ENCODE data around the gene NCOR2. TPM values are rescaled to one million over a fixed set of nuclear protein-coding genes. Genes with fewer than 3 reads are reported as not detected.
A peak's percentile ranks its signal among the peaks of the same experiment; 100 is the strongest.

The NCOR2 gene
- polyA plus RNA-seq, 4 donors, result 47.1 to 116 (median 86.8) TPM

DNA sequence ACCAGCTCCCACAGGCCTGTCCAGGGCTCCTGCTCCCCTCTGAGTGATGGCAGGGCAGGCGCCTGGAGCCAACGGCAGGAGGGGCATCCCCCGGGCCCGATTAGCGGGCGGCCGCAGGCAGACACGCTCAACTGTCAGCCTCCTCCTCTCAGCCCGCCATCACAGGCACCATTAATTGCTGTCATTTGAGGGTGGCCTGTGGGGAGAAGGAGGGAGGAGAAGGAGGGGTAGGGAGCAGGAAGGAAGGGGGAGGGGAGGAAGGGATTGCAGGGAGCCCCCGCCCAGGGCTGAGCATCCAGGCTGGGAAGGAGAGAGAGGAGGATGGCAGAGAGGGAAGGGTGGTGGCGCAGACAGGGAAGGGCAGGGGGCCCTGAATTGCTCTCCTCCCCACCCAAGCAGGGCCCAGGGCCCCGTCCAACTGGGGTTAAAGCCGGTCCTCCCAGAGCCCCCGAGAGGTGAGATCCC, 36.1 kb downstream of the NCOR2 start:
- DNase-seq (ENCODE audit: low read depth in 4 of 4, low spot score in 2 of 4), result no peak

DNA sequence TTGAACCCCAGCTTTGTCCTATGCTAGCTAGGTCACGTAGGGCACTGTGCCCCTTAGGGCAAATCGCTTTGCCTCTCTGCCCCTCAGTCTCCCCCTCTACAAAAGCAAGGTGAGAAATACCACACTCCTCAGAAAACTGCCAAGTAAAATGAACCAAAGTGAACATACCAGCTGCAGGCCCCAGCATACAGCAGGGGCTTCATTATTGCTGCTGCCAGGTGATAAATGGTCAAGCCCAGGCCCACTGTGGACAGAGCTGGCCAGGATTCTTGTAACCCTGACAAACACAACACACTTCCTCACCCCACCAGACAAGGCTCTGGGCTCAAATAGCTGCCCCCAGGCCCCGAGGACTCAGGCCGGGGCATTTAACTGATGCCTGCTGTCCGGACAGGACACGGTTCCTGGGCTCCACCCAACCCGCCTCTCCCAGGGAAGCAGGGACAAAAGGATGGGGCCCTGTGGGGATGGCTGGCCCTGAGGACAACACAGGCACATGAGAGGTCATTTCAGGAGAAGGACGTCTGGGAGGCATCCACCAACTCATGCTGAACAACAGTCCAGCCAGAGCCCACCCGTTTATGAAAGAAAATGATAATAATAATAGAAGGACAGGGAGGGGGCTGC, 36.7 kb downstream of the NCOR2 start:
- no peak for DNase-seq (ENCODE audit: low read depth in 4 of 4, low spot score in 2 of 4)

DNA sequence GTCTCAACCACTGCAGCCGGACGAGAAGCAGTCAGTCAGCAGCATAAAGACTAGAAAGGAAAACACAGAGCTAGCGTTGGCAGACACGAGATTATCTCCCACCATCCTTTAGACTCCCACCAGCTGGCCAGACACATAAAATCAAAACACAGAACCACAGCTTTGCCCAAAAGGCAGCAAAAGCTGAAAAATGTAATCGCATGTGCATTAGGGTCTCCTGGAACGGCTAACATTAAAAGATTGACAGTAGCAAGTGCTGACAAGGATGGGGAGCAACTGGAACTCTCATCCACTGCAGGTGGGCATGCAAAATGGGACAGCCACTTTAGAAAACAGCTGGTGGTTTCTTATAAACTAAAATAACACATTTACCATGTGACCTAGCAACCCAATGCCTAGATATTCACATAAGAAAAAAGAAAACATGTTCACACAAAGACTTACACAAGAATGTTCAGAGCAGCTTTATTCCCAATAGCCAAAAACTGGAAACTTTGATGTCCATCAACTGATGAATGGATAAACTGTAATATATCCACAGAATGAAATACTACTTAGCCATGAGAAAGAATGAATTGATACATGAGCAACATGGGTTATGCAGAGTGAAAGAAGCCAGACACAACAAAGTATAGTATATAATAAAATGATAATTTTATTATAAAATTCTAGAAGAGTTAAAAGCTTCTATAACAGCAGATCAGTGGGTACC, 37.7 kb downstream of the NCOR2 start:
- no peak for DNase-seq (ENCODE audit: low read depth in 4 of 4, low spot score in 2 of 4)

DNA sequence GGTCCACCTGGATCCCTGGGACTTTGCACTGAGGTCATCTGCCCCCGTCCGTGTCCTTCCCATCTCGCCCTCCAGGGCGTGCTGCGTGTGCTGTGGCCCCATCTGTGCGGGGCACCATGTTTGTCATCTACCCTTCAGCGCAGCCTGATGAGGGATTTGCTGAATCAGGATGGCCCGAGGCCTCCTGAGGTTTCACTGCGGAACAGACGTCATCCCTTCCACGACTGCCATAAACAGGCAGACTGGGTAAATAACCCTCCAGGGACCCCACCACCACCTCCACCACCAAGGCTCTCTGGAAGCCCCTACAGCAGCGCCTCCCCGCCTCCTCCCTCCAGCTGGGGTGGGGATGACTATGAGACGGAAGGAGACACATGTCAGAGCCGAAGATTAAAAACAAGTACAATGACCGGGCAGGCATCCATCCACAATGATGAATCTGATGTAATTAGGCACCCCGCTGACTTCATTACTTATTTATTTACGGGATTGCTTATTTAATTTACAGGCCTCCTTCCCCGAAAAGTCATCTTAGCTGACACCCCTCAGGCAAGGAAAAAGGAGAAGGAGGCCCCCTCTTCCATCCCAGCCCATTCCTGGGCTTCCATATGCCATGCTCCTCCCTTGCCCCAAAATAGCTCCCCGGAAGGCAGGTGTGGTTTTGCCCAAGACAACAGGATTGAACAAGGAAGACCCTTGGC, 39.4 kb downstream of the NCOR2 start:
- no peak for DNase-seq (ENCODE audit: low read depth in 4 of 4, low spot score in 2 of 4)

DNA sequence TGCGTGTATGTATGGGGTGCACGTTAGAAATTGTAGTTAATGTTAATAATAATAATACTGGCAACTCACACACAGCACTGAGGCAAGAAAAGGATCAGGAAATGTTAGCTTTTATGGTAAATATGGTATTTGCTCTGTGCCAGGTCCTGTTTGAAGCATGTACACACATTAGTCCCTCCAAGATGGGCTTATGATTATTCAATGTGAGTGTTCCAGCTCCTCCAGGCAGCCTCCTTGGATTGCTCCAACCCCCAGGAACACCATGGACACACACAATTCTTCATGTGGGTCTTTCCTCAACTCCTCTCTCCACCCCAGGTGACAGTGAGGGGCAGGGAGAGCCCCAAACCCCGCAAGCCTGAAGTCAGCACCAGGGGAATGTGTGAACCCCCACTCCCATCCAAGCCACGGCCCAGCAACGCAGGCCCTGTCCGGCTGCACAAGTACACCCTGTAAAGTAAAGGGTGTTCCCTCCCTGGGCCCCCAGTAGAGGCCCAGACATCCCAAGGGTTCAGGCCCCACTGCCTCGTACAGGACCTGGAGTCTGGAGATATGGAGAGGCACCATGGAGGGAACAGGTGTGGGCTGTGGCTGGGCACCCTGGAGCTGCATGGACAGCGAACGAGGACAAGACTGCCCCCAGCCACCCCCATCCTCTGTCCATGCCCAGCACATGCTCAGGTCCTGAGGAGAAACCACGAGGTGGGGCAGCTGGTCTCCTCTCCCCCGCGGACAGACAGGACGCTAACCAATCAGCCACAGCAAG, 41.3 kb downstream of the NCOR2 start:
- DNase-seq (ENCODE audit: low read depth in 4 of 4, low spot score in 2 of 4), result no peak

DNA sequence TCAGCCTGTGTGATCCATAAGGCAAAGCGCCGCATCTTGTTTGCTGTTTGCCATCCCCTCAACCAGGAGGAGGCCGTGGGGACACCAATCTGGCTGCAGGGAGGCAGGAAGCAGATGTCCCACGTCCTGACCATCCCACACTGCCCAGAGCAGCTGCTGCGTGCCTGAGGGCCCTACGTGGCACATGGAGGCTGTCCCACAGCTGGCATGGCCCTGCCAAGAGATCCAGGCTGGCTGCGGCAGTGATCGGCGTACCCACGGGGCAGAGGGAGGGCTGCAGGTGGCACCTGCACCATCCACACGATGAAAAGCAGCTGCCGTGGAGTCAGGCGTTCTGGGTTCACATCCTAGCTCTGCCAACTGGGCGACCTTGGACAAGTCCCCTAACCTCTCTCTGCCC, 42.0 kb downstream of the NCOR2 start:
- DNase-seq (ENCODE audit: low read depth in 4 of 4, low spot score in 2 of 4), result no peak

DNA sequence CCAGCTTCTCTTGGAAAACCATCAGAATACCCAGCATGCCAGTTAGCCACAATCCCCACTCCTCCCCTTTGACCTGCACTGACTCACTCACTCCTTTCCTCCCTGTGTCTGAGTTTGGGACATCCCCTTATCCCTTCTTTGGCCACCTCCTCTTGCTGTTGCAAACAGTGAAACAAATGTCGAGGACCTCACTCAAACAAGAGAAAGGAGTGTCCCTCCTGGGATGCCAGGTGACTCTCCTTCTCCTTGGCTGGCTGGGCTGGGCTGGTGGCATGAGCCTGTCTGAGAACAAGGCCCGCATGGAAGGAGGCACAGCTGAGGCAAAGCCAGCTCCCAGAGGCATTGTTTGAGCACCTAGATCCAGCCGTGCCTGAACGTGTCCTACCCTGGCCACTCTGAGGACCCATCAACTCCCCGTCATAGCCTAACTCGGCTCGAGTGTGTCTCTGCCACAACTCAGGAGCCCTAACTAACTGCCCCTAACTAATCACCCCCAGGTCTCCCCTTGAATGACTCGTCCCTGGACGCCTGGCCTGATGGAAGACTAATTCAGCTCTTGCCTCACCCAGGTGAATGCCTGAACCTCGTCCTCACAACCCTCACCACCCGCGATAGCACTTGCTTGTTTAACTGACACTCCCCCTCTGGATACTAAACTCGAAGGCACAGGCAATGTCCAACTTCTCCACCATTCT, 43.0 kb downstream of the NCOR2 start:
- no peak for DNase-seq (ENCODE audit: low read depth in 4 of 4, low spot score in 2 of 4)

DNA sequence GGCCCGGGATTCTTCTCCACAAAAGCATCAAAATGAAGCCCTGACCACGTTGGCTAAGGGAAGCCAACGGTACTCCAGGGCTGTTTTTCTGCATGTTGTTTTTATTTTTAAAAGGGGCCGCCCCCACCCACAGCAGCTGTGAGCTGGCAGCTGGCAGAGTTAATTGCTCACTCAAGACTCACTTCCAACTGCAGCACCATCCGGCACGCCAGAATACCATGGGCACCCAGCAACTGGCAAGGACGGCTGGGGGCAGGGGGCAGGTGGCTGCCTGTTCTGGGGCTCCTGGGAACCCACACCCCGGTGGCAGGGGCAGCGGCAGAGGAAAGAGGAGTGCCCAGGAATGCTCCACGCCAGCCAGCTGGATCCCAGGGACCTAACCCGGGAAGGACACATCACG, 44.3 kb downstream of the NCOR2 start:
- DNase-seq (ENCODE audit: low read depth in 4 of 4, low spot score in 2 of 4), result no peak

DNA sequence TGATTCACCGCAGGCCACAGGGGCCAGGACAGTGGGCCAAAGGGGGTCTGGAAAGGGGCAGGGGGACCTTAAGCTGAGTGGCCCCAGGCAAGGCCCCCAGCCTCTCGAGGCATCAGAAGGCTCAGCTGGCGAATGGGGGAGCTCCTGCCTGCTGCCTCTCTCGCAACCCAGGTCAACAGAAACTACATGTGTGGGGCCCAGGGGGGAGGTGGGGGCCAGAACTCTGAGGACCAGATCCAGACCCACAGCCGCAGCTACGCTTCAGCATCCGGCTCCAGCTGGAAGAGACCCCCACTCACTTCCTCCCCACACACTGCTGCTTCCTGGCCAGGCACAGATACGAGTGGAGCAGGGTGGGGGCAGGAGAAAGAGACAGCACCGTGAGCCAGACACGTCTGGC, 46.5 kb downstream of the NCOR2 start:
- DNase-seq (ENCODE audit: low read depth in 4 of 4, low spot score in 2 of 4), result no peak

DNA sequence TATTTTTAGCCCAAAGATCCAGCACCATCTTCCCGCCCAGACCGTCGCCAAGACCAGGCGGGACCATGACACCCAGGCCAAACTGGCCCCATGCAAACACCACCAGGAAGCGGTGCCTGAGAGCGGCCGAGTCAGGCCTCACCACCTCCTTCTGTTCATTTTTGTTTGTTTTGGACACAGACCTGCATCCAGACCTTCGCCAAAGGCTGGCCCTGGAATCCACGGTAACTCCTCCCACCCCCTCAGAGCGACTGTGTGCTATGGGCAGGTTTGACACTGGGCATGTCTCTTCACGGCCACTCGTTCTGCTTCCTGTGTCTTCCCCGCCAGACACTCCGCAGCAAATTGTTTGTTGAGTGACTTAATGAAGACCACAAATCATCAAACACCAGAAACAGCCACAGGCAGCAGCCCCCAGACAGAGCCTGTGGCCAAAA, 47.1 kb downstream of the NCOR2 start:
- DNase-seq (ENCODE audit: low read depth in 4 of 4, low spot score in 2 of 4), result no peak

DNA sequence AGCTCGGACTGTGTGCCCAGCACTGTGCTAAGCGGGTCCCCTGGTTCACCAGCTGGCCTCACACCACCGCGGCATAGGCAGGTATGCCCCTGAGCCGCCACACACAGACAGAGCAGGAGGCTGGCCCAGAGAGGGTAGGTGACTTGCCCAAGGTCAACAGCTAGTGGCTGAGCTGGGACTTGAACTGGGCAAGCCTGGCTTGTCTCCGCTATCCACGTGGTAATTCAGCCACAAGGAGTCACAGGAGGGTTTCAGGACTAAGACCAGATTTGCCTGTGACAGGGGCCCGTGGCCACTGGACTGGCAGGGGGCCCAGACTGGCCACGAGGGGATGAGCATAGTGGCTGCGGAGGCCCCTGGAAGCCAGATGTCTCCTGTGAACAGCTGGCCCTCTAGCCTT, 47.7 kb downstream of the NCOR2 start:
- no peak for DNase-seq (ENCODE audit: low read depth in 4 of 4, low spot score in 2 of 4)

DNA sequence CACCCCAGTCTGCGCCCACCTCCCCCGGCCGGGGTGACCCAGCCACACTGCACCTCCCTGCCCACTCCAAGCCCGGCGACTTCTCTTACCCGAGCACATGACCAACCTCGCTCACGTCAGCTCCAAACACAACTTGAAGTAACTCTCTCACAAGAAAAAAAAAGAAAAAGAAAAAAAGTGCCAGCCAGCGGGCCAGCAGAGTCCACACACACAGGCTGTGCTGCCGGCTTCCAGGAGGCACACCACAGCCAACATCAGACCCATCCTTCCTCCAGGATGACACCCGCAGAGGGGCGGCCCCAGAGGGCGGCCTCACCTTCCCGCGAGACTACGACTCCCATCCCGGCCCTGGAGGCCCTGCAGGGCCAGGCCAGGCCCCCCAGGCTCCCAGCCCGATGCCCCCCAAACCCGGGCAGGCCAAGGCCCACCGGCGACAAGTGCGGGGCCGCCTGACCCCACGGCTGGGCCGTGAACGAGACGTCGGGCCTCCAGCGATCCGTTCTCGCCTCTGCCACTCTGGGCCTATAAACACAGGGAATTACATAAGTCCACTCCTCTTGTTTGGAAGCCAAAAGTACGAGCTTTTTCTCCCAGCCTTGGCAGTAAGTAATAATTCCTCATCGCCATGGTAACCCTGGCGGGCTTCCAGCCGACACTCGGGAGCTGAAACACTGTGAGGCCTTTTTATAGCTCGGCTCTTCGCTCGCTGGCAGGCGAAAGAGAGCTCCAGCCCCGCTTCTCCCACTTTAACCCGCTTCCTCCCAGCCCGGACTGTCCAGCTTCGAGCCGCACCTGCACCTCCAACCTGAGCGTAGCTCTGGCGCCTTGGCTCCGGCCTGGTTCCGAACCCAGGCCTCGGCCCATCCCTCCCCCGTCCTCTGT, 49.1 kb downstream of the NCOR2 start:
- DNase-seq (ENCODE audit: low read depth in 4 of 4, low spot score in 2 of 4), result peak; percentile 88 to 99 (median 94)

Measured in left renal cortex interstitium (tissue), 4 donors.